ENCODE measurements around the gene TSPEAR. TPM values are rescaled to one million over a fixed set of nuclear protein-coding genes. Genes with fewer than 3 reads are reported as not detected.

Gene TSPEAR
- total RNA-seq: not detected

DNA sequence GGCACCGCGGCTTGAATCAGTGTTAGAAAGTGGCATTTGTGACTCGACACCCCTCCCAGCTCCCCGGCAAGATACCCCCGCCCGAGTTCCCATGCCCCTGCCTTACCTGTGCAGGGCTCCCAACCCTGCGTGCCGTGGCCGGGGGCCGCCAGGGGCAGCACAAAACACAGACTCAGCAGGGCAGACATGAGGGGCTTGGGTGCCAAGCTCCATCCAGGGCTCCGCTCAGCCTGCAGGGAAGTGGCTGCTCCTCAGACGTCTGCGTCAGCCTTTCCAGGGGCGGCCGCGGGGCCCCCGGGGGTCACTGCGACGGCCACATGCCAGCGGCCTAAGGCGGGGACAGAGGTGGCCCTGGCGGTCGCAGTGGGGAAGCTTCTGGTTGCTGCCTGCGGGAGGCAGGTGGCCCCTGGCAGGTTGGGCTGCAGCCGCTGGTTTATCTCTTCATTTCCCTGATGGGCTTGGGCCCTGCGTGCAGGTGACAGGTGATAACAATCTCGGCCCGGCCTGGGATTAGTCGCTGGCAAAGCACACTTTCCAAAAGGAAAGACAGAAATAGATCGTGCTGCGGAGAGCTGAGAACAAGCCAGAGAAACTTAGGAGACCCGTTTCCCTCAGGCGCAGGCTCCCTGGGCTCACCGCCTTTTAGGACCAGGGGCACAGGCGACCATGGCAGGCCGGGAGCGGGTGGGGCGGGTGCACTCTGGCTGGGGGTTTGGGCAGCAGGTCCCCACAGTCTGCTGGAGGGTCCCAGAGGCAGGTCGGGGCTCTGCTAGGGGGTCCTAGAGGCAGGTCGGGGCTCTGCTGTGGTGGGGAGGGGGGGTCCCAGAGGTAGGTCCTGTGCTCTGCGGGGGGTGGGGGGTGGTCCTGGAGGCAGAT, at the start of gene TSPEAR:
Gene TSPEAR, minus strand, starts transcription at position 246 of the 876 bp plus-strand sequence. Its CDS starts 58 bp downstream, at position 188.
- Histone ChIP-seq H3K9me3 (no peaks in the 10 kb centered on the region), H3K4me3 (no peak within 1 kb of the TSS), H3K4me1 (peaks cover 6 to 7% of the 10 kb centered on the region in 2 donors), H3K27me3 (peaks cover 72 to 86% (median 86%) of the 10 kb centered on the region in 3 donors), H3K36me3 (no peaks in the 10 kb centered on the region), H3K27ac (no peak within 1 kb of the TSS)
- intact Hi-C loops (cut with DNase I; ENCODE audit: low total_unique reads): no loop called here
- DNase-seq (no peak), ATAC-seq (no peak)
- TF ChIP-seq, protein P1, sequence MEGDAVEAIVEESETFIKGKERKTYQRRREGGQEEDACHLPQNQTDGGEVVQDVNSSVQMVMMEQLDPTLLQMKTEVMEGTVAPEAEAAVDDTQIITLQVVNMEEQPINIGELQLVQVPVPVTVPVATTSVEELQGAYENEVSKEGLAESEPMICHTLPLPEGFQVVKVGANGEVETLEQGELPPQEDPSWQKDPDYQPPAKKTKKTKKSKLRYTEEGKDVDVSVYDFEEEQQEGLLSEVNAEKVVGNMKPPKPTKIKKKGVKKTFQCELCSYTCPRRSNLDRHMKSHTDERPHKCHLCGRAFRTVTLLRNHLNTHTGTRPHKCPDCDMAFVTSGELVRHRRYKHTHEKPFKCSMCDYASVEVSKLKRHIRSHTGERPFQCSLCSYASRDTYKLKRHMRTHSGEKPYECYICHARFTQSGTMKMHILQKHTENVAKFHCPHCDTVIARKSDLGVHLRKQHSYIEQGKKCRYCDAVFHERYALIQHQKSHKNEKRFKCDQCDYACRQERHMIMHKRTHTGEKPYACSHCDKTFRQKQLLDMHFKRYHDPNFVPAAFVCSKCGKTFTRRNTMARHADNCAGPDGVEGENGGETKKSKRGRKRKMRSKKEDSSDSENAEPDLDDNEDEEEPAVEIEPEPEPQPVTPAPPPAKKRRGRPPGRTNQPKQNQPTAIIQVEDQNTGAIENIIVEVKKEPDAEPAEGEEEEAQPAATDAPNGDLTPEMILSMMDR (IDR thresholded peaks at IDR 0.05 in 4 of 5, conservative IDR thresholded peaks at IDR 0.05 in 1 of 5): no peak
- TF ChIP-seq POLR2A (IDR thresholded peaks at IDR 0.05): no peak
- in situ Hi-C loops (cut with MboI; ENCODE audit: low sequenced_read_pairs in 4 of 4): no loop called here

DNA sequence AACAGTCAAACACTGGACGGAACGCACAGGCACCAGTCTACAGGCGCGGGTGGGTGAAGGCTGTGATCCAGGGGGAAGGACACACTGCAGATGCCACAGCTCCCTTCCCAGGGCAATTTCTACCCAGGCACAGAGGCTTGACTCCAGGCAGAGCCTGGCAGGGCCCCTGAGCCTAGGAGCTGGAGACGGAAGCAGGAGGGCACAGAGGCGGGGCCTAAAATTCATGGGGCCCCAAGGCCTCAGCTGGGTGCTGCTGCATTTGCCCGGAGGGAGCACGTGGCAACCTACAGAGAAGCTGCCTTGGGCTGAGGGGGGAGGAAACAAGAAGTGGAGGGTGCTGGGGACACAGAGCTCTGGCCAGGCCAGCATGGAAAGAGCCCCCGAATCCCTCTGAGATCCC, 49.0 kb upstream of the TSPEAR start:
- intact Hi-C loops (cut with DNase I; ENCODE audit: low total_unique reads): no loop called here
- TF ChIP-seq, protein P1 (IDR thresholded peaks at IDR 0.05 in 4 of 5, conservative IDR thresholded peaks at IDR 0.05 in 1 of 5): no peak
- no peak for TF ChIP-seq POLR2A (IDR thresholded peaks at IDR 0.05)

DNA sequence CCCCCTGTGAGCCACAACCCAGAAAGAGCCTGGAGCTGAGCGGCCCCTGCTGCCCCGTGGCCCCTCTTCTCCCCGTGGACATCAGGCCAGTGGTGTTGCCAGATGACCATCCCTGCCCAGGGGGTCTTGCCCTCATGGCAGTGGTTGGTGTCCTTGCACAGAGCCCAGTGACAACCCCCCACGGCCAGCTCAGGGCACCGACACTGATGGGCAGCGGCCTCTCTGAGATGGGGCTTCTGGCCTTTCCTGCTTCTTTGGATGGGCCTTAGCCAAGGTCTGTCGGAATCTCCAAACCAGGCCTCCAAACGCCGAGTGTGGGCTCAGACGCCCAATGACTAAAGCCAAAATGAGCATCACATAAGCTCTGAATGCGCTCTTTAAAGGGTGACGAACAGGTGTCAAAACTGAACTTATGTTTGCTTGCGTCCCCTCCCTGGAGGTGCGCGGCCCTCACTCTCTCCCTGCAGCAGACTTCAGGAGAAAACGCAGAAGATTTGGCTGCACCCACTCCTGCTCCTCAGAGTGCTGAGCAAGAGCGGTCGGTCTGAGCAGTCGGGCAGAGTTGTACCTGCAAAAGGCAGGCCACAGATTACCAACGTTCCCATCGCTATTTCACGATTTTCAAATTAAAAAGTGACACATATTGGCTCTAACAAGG, 48.4 kb upstream of the TSPEAR start:
- H3K27ac ChIP-seq: no peak overlapping the region
- in situ Hi-C loops (cut with MboI; ENCODE audit: low sequenced_read_pairs in 4 of 4): no loop called here
- ATAC-seq (no peak), DNase-seq (no peak)
- H3K4me3 ChIP-seq: no peak overlapping the region
- TF ChIP-seq, protein P1 (IDR thresholded peaks at IDR 0.05 in 4 of 5, conservative IDR thresholded peaks at IDR 0.05 in 1 of 5): no peak
- TF ChIP-seq POLR2A (IDR thresholded peaks at IDR 0.05): no peak
- H3K36me3 ChIP-seq: no peaks in the 10 kb centered on the region
- H3K4me1 ChIP-seq: no peaks in the 10 kb centered on the region
- no peaks in the 10 kb centered on the region for H3K27me3 ChIP-seq
- no peaks in the 10 kb centered on the region for H3K9me3 ChIP-seq
- intact Hi-C loops (cut with DNase I; ENCODE audit: low total_unique reads): no loop called here

More for the DNA sequence above, 49.0 kb upstream of the TSPEAR start:
- Histone ChIP-seq H3K4me1 (no peaks in the 10 kb centered on the region), H3K9me3 (no peaks in the 10 kb centered on the region), H3K27ac (no peak overlapping the region), H3K36me3 (no peaks in the 10 kb centered on the region), H3K4me3 (no peak overlapping the region), H3K27me3 (no peaks in the 10 kb centered on the region)
- ATAC-seq (no peak), DNase-seq (no peak)
- in situ Hi-C loops (cut with MboI; ENCODE audit: low sequenced_read_pairs in 4 of 4): no loop called here

DNA sequence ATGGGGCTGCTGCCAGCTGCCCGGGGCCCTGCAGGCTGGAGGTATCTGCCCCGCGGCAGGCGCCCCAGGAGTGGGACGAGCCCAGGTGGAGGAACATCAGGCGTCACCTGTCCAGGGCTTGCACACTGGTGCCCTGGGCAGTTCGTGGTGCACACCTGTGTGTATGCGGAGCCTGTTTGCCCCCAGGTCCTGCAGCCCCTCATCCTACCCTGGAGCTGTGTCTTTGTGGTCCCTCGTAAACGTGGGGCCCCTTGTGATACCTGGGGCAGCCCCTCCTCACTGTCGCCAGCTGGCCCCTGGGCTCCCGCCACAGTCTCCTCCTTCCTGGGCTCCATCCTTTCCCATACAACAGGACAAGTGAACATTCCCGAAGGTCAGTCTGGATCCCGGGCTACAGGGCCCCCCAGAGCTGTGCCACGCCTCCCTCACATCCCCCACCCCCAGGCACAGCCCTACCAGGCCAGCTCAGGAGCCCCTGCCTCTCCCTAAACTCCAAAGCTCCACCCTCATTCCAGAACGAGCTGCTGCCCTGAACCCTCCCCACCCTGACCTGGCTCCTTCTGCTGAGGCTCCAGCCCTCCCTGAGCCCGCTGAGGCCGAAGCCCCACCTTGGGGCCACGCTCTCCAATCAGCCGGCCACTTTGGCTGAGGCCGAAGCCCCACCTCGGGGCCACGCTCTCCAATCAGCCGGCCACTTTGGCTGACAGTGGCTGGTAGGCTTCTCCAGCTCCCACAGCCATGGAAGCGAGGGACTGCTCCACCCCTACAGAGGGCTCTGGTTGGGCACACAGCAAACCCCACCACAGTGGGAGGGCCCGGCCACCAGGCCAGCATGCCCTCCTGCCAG, 47.6 kb upstream of the TSPEAR start:
- DNase-seq: no peak
- in situ Hi-C loops (cut with MboI; ENCODE audit: low sequenced_read_pairs in 4 of 4): no loop called here
- Histone ChIP-seq H3K27me3 (no peaks in the 10 kb centered on the region), H3K4me3 (no peak overlapping the region), H3K9me3 (no peaks in the 10 kb centered on the region), H3K4me1 (no peaks in the 10 kb centered on the region), H3K36me3 (no peaks in the 10 kb centered on the region), H3K27ac (no peak overlapping the region)
- intact Hi-C loops (cut with DNase I; ENCODE audit: low total_unique reads): no loop called here
- TF ChIP-seq, protein P1 (IDR thresholded peaks at IDR 0.05 in 4 of 5, conservative IDR thresholded peaks at IDR 0.05 in 1 of 5): no peak
- no peak for TF ChIP-seq POLR2A (IDR thresholded peaks at IDR 0.05)
- ATAC-seq: no peak

Measured in gastrocnemius medialis (tissue), 4 donors.